GM15510 (cell line): ENCODE data around the gene ALG11.

Experiments
- POLR2A ChIP-seq: IDR thresholded peaks from 3 replicates; pipeline ENCODE4 v1.6.1; 2011; ENCODE audit warnings: borderline replicate concordance; ENCODE audit not compliant: insufficient read length; ENCODE audit errors: extremely low read depth

Gene ALG11

GRCh38 chr13:52048516-52048915 is 36.3 kb downstream of the ALG11 start:
- TF ChIP-seq POLR2A, result no peak

- no peak for TF ChIP-seq POLR2A
Observed at GRCh38 chr13:52051400-52051799, 39.2 kb downstream of the ALG11 start.

- no peak for TF ChIP-seq POLR2A
Observed at GRCh38 chr13:52053460-52053859, 41.3 kb downstream of the ALG11 start.

- no peak for TF ChIP-seq POLR2A
Observed at GRCh38 chr13:52061587-52061986, 49.4 kb downstream of the ALG11 start.

- no peak for TF ChIP-seq POLR2A
Observed at GRCh38 chr13:52067237-52067636, 55.0 kb downstream of the ALG11 start.

GRCh38 chr13:52070929-52071523 is 58.8 kb downstream of the ALG11 start:
- no peak for TF ChIP-seq POLR2A
